AG20443 (cell line): ENCODE data around the gene NACC1.

Experiments
- DNase-seq: peaks from one replicate; pipeline ENCODE4 v3.0.0; 2012; ENCODE audit warnings: low spot score, mixed read lengths

NACC1 gene

GRCh38 chr19:13120817-13121216 lies 2.8 kb downstream of the NACC1 start:
- peak; percentile 37 for DNase-seq

- no peak for DNase-seq
Measured at GRCh38 chr19:13121551-13122274, 3.6 kb downstream of the NACC1 start.

- no peak for DNase-seq
Measured at GRCh38 chr19:13122275-13122878, 4.3 kb downstream of the NACC1 start.

- no peak for DNase-seq
Measured at GRCh38 chr19:13122980-13123957, 5.2 kb downstream of the NACC1 start.

- DNase-seq, result no peak
Measured at GRCh38 chr19:13127051-13127450, 9.0 kb downstream of the NACC1 start.

GRCh38 chr19:13127811-13128575 lies 9.9 kb downstream of the NACC1 start:
- DNase-seq, result no peak

GRCh38 chr19:13128583-13128982 lies 10.5 kb downstream of the NACC1 start:
- DNase-seq, result no peak

- DNase-seq, result no peak
Measured at GRCh38 chr19:13129384-13129783, 11.3 kb downstream of the NACC1 start.

GRCh38 chr19:13130886-13131490 lies 12.9 kb downstream of the NACC1 start:
- DNase-seq, result no peak

GRCh38 chr19:13132471-13133180 lies 14.6 kb downstream of the NACC1 start:
- DNase-seq, result peak; percentile 85

GRCh38 chr19:13133241-13133870 lies 15.3 kb downstream of the NACC1 start:
- DNase-seq, result no peak

GRCh38 chr19:13134626-13135025 lies 16.6 kb downstream of the NACC1 start:
- DNase-seq, result no peak

- DNase-seq, result no peak
Measured at GRCh38 chr19:13135068-13136062, 17.3 kb downstream of the NACC1 start.

- DNase-seq, result no peak
Measured at GRCh38 chr19:13137290-13137794, 19.3 kb downstream of the NACC1 start.

GRCh38 chr19:13138171-13138915 lies 20.3 kb downstream of the NACC1 start:
- no peak for DNase-seq

- no peak for DNase-seq
Measured at GRCh38 chr19:13138916-13139198, 20.8 kb downstream of the NACC1 start.

- DNase-seq, result no peak
Measured at GRCh38 chr19:13139633-13140311, 21.7 kb downstream of the NACC1 start.
